ENCODE data around the gene PLD3. TPM values are rescaled to one million over a fixed set of nuclear protein-coding genes. Genes with fewer than 3 reads are reported as not detected.

The PLD3 gene
- polyA plus RNA-seq, 5 donors, result 247 to 495 (median 342) TPM

DNA sequence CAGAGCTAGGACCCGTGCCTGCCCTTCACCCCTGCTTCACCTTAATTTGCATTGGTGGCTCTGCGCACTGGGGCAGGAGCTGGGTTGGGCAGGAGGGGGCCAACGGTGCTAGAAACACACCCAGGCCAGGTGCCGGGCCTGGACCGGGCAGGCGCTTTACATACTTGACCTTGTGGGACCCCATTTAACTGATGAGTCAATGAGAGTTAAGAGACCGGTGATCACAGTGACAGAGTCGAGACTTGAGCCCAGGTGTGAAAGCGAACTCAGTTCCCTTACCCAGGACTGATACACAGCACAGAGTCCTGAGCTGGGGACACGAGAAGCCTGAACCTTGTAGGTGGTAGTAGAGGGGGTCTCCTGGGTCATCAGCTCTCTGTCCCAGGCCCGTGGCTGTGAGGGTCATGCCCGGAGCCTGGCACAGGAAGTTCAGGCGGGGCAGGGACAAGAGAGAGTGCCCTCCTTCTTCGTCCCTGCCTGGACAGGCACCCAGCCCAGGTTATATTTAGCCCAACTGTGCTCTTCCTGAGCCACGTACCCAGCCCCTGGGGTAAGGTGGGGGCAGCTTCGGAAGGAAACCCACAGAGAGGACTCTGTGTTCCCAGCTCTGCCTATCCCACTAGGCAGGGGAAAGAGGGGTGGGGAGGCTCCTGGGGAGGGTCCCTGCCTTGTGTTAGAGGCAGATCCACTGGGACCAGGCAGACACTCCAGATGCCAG, 62.8 kb downstream of the PLD3 start:
- no peak for DNase-seq

DNA sequence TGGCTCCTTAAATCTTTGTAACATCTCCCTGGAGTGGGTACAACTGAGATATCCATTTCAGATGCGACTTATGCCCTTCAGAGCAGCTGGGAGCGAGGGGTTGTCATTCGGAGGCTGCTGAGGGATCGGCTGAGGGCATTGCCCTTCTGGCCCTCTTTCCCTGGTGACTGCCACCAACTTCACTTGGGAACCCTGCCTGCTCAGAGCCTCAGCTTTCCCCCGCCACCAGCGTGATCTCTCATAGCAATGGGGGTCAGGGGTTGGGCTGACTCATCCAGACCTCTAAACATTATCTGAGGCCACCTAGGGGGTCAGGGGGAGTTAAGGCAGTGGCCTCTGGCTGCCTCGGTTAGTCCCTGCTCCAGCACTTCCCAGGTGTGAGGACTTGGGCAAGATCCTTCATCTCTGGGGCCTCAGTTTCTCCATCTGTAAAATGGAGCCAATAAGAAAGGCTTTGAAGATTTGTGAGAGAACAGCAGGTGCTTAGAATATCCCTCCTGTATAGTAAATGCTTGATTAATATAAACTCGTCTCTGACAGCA, 63.5 kb downstream of the PLD3 start:
- no peak for DNase-seq

DNA sequence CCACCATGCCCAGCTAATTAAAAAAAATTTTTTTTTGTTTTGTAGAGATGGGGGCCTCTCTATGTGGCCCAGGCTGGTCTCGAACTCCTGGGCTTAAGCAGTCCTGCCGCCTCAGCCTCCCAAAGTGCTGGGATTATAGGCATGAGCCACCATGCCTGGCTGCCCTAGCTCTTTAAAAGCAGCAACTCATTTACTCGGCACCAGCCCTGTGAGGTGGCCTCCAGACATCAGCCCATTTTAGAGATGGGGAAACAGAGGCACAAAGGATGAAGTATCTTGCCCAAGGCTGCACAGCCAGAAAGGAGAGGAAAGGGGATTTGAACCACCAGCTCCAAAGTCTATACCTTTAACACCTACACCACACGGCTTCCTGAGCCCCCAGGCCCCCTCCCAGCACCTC, 64.4 kb downstream of the PLD3 start:
- no peak for DNase-seq

DNA sequence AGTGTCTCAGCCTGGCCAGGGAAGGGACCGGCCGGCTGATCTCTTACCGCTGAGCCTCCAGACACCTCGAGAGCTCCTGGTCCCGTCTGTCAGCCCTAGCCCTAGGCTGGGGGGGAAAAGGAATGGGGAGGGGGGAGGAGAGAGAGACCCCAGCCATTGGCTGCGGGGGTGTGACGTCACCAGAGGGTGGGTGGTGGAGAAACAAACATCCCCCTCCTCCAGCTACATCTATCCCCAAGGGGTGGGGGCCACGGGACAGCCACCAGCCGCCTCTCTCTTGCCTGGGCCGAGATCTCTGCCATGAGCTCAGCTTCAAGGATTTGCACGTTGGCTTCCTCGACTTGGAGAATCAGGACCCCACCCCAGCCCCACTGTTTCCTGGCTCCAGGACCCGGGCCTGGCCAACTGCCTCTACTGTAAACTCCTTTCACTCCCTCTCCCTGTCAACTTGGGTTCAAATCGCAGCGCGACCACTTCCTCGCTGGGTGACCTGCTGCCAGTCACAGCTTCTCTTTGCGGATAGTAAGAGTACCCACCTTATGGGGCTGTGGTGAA, 64.9 kb downstream of the PLD3 start, which contains the start of gene PRX:
Gene PRX (minus strand): TSS at position 88 of the 555 bp plus-strand sequence. CDS start 5,446 bp downstream, outside the sequence.
- peak in 1 of 2 donors; percentile 35 for DNase-seq

DNA sequence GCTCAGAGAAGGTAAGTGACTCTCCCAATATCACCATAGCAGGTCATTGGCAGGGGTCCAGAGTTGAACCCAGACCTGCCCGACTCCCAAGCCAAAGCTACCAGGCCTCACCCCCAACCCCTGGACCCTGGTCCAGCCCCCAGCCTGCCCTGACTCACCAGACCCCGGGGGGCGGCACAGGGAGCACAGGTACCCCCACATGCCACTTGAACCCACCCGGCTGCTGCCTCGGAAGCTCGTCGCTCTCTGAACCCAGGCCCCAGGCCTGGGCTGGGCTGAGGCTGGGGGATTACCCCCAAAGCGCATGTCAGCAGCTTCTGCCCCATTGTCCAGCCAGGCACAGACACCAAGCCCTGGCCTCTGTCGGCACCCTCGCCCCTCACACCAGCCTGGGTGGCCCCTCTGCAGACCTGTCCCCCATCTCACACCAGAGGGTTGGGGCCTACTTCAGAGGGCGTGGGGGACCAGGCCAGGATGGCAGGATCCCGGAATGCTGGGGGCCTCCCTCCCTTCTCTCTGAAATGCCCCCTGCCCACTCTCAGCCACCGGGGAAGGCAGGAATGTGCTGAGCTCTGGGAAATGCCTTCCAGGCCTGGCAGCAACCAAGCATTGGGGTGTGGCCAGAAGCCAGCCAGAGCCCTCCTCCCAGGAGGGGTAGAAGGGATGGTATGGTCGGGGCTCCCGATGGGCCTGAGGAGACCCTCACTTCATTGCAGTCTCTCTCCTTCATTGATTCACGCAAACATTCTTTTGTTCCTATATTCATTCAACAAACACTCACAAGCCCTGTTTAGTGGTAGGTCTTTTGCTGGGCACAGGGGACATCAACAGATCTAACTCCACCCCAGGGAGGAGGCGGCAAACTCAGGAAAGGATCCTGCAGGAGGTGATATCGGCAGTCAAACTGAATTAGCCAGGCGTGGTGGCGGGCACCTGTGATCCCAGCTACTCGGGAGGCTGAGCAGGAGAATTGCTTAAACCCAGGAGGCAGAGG, 66.3 kb downstream of the PLD3 start:
- no peak for DNase-seq

DNA sequence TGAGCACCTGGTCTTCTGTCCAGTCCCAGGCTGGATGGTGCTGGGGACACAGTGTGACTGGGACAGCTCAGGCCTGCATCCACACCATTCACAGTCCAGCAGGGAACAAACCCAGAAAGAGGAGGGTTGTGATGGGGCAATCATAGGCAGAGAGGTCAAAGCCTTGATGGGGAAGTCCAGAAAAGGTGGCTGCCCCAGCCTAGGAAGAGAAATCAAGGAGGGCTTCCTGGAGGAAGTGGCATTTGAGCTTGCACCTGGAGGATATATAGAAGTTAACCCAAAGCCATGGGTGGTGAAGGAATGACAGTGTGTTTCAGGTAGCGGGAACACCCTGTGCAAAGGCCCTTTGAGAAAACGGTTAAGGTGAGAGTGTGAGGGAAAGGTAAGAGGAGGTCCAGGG, 67.3 kb downstream of the PLD3 start:
- no peak for DNase-seq

DNA sequence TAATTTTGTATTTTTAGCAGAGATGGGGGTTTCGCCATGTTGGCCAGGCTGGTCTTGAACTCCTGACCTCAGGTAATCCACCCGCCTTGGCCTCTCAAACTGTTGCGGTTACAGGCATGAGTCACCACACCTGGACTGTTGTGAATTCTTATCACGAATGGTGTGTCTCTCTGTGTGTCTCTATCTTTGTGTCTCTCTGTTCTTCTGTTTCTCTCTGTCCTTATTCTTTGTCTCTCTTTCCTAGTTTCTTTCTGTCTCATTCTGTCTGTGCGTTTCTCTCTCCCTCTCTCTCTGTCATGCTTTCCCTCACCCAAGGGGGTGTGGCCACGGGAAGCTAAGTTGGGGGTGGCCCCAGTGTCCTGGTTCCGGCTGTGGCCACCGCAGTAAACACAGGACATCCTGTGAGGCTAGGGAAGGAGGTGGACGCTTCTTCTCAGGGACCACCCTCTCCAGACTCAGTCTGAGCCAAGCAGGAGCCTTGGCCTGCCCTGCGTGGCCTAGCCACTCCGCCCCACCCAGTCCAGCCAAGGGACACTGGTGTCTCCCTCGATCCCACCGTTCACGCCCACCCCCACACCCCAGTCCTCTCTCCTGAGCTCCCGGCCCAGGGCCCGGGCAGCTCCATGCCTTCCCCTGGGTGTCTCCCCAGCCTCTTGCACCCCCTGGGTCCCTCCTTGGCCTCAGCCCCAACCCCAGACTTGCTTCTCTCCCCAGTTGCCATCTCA, 68.6 kb downstream of the PLD3 start:
- peak; percentile 57 to 61 for DNase-seq

DNA sequence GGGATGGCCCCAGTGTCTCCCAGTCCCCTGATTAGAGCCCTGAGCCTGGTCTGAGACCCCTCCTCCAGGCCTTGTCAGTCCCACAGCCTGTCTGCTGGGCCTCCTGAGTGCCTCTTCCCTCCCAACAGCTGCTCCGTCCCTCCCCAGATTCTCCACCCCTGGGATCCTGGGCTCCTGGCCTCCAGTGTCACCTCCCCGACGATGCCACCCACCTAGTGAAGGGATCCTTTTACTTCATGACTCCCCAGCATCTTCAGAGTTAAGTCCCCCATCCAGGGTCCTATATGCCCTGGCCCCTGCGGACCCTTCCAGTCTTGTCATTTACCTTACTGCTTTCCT, 69.1 kb downstream of the PLD3 start:
- DNase-seq, result no peak

DNA sequence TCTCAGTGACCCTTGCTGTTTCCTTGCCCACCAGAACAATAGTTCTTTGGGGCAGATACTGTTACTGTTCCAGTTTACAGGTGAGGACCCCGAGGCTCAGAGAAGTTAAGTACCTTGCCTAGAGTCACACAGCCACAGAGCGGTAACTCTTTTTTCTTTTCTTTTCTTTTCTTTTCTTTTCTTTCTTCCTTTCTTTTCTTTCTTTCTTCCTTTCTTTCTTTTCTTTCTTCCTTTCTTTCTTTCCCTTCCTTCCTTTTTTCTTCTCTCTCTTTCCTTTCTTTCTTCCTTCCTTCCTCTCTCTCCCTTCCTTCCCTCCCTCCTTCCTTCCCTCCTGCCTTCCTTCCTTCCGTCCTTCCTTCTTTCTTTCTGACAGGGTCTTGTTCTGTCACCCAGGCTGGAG, 69.5 kb downstream of the PLD3 start:
- no peak for DNase-seq

DNA sequence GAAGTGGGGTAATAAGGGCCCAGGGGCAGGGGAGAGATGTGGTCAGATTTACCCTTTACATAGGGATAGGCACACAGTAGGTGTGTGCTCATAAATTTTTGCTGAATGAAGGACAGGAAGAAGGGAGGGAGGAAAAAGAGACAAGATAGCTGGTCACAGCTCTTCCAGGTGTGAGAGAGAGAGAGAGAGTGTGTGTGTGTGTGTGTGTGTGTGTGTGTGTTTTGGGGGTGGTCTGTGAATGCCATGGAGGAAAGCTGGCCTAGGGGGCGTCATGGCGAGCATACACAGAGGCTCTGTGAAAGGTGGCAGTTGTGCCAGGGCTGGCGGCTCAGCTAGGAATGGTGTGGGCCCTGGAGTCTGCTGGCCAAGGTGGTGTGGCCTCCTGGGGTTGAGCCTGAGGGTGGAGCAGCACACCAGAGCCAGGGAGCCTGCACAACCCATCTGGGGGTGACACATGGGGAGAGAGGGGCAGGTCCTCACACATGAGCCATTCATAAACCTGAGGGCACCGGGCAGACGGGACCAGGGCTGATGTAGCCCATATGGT, 70.6 kb downstream of the PLD3 start:
- DNase-seq, result no peak

DNA sequence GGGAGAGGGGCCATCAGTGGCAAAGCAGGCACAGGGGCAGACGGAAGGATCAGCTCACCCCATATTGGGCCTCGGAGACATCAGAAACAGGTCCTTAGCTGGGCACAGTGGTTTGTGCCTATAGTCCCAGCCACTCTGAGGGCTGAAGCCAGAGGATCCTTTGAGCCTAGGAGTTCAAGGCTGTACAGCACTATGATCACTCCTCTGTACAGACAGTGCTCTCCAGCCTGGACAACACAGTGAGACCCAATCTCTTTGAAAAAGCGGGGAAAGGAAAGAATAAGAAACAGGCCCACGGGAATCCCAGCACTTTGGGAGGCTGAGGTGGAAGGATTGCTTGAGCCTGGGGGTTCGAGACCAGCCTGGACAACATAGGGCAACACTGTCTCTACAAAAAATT, 71.3 kb downstream of the PLD3 start:
- no peak for DNase-seq

DNA sequence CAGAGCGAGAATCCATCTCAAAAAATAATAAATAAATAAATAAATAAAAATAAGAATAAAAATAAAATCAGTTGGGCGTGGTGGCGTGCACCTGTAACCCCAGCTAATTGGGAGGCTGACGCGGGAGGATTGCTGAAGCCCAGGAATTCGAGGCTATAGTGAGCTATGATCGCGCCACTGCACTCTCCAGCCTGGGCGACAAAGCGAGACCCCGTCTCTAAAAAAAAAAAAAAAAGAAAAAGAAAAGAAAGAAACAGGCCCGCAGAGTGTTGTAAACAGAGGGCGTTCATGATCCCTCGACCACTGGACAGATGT, 71.9 kb downstream of the PLD3 start:
- no peak for DNase-seq

DNA sequence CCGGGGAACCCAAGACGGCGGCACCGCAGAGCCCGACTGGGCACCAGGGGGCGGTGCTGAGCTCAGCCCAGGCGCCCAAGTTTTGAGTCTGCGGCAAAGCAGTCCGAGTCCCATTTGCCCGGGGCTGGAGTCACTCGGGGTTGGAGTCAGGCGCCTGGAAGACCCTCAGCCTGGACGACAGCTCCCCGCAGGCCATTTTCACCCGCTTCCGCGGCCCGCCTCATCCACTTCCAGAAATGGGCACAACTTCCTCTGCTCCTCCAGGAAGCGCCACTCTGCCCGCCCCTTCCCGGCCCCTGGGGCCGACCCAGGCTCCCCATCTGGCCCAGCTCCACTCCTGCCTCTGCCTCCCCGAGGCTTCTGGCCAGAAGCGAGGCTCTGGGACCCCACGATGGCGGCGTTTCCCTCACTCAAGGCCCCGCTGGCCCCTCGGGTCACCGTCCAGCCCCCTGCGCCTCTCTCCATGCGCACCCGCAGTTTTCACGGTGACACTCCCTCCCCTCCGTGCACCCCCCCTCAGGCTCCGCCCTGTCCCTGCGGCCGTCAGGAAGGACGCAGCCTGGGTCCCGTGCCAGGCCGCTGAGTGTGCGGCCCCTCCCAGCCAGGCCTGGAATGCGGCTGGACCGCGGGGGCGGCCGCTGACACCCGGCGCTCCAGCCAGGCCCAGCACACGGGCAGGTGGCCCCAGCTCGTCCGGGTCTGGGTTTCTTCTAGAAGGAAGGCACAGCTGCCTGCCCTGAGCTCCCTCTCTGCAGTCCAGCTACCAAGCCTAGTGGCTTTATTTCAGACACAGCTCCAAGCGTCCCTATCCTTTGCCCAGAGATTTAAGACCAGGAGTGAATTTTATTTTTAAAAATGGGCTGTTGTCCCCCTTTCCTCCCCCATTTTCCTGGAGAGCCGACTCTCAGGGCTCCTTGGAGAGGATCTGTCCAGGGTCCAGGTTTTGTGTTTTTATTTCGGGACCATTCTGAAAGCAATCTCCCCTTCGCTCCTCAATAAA, 72.6 kb downstream of the PLD3 start:
- peak; percentile 96 to 99 for DNase-seq

DNA sequence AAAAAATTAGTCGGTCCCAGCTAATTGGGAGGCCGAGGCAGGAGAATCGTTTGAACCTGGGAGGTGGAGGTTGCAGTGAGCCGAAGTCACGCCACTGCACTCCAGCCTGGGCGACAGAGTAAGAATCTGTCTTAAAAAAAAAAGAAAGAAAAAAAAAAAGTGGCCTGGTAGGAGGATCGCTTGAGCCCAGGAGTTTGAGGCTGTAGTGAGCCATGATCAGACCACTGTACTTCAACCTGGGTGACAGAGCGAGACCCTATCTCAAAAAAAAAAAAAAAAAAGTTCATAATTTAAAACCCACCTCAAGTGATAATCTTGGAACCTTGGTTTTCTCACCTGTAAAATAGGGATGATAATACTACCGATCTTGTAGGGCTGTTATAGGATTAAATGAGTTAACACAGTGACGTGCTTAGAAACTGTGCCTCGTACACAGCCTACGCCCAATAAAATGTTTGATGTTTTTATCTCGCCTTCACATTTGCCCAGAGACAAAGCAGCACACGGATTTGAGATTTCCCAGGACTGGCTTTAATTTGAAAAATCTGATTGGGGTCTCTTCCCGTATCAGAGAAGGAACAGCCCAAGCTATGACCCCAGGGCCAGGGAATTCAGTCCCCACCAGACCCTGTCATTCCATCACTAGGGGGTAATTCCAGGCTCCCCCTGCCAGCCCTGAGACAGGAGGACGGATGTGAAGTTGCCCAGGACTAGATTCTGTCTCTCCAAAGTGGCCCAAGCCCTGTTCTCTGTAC, 73.7 kb downstream of the PLD3 start:
- no peak for DNase-seq

DNA sequence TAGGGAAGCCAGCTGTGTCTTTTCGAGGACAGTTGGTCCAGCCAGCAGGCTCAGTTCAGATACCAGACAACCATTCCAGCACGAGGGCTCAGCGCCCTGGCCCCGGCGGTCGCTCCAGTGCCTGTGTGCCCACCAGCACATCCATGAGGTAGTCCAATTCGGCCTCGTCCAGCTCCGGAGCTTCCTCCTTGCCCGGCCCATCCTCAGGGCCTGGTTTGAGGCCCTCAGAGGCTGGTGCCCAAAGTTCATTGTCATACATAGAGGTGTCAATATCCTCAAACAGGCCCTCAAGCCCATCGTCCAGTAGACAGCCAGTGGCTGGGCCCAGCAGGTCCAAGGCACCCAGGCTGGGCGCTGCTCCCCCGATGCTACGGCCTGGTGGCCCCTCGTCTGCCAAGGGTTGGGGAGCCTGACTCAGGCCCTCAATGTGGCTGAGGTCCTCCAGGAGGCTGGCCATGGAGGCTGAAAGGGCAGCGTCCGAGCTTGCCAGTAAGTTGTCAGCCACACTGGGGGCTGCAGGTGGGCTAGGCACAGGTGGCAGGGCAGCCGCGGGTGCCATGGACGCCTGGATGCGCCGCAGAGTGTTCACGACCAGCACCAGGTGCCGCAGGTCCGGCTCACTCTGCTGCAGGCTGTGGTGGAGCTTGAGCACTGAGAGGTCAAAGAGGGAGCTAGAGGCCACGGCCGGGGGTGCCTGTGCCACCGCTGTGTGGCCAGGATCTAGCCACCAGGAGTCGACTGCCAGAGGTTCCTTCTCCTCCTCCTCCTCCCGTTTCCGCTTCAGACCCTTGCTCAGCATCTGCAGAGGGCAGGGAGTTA, 74.5 kb downstream of the PLD3 start:
- DNase-seq, result no peak

DNA sequence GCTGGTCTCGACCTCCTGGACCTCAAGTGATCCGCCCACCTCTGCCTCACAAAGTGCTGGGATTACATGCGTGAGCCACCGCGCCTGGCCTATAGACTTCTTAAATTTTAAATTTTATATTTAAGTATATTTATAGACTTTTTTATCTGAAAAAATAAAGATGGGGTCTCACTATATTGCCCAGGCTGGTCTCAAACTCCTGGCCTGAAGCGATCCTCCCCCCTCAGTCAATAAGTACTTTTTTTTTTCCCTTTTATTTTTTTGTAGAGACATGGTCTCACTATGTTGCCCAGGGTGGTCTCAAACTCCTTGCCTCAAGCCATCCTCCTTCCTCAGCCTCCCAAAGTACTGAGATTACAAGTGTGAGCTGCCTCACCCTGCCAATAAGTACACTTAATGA, 75.4 kb downstream of the PLD3 start:
- DNase-seq, result no peak

DNA sequence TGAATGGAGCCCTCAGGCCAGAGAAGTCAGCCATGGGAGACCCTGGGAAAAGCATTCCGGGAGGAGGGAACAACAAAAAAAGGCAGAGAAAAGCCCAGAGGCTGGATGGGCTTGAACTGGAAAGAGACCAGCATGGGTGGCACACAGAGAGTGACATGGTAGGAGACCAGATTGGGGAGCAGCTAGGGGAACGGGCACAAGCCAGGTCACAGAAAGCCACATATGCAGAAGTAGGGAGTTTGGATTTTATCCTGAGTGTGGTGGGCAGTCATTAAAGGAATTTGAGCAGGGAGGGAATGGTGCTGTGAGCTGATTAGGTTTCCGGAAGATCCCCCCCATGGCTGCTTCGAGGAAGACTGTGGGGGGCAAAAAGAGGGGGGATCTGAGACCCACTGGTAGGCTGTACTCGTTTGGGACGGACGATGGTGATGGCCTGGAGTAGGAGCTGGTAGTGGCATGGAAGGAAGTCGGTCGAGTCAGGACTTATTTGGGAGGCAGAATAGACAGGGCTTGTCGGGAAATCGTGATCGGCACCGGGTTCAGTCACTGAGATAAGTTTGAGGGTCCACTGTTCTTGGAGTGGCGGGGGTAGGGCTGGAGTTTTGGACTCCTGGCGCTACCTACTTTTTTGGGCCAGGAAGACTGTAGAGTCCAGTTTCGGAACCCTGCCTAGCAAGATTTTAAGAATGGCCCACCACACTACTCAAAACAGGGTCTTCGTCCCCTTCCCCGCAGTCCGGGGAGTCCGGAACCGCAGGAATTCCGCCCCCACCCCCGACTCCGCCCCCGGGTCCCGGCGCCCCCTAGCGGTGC, 76.3 kb downstream of the PLD3 start:
- peak in 1 of 2 donors; percentile 61 for DNase-seq
